OCI-LY3 (cell line): ENCODE measurements around the gene AKR1C3.
"Not testable (repeated sequence)": the region's sequence is repeated elsewhere in the genome, so short reads cannot be mapped to it uniquely, and the experiment has no call there.

ENCODE experiments used
- H2AFZ ChIP-seq: fragments of 200-600, 300-600 bp; shearing (Covaris generic); 2 replicates; pipeline ENCODE4 v1.6.0; 2014; ENCODE audit warnings: antibody characterized with exemption, low read depth, low read length
- H3K27ac ChIP-seq: fragments of 200-600, 300-600 bp; sonication (generic); 2 replicates; pipeline ENCODE4 v1.5.1; 2014; ENCODE audit warnings: mild to moderate bottlenecking, low read length, moderate library complexity, mixed read lengths
- H3K27me3 ChIP-seq: fragments of 200-600, 300-600 bp; sonication (generic); 2 replicates; pipeline ENCODE4 v1.6.1; 2014; ENCODE audit warnings: low read depth, low read length, mixed read lengths
- H3K36me3 ChIP-seq: fragments of 200-600, 300-600 bp; sonication (generic); replicated peaks from 2 replicates; pipeline ENCODE3; 2014; ENCODE audit warnings: low read depth, low read length, mixed read lengths
- H3K4me1 ChIP-seq: fragments of 300-600, 200-600 bp; sonication (generic); 2 replicates; pipeline ENCODE4 v1.6.1; 2014; ENCODE audit warnings: low read length, mixed read lengths
- H3K4me2 ChIP-seq: fragments of 200-600, 300-600 bp; sonication (generic); 2 replicates; pipeline ENCODE4 v1.6.1; 2014; ENCODE audit warnings: low read length, mixed read lengths
- H3K4me3 ChIP-seq: fragments of 300-600, 200-600 bp; sonication (generic); 2 replicates; pipeline ENCODE4 v1.5.1; 2014; ENCODE audit warnings: antibody characterized with exemption, mild to moderate bottlenecking, low read length, moderate library complexity
- H3K79me2 ChIP-seq: fragments of 300-600, 200-600 bp; shearing (Covaris generic); 2 replicates; pipeline ENCODE4 v1.6.1; 2014; ENCODE audit warnings: mild to moderate bottlenecking, low read length, mixed read lengths
- H3K9ac ChIP-seq: fragments of 300-600, 200-600 bp; shearing (Covaris generic); 2 replicates; pipeline ENCODE4 v1.6.0; 2014; ENCODE audit warnings: mild to moderate bottlenecking, low read length, moderate library complexity
- H3K9me3 ChIP-seq: fragments of 200-600, 300-600 bp; shearing (Covaris generic); 2 replicates; pipeline ENCODE4 v1.6.1; 2014; ENCODE audit warnings: low read length, mixed read lengths; ENCODE audit not compliant: insufficient read depth
- H4K20me1 ChIP-seq: fragments of 200-600, 300-600 bp; sonication (generic); 2 replicates; pipeline ENCODE4 v1.6.1; 2016; ENCODE audit warnings: low read length, mixed read lengths; ENCODE audit not compliant: insufficient read depth
- CTCF ChIP-seq: fragments of 200-600, 300-600 bp; sonication (generic); IDR thresholded peaks from 2 replicates; pipeline ENCODE4 v1.5.1; 2014; ENCODE audit warnings: antibody characterized with exemption, low read length, low read depth
- EZH2phosphoT487 ChIP-seq: fragments of 200-600 bp; shearing (Covaris generic); IDR thresholded peaks from 2 replicates; pipeline ENCODE4 v1.6.1; 2018; ENCODE audit warnings: antibody characterized with exemption, mixed run types, low read depth

Gene AKR1C3

GRCh38 chr10:5047912-5048628 is 46.1 kb upstream of the AKR1C3 start:
- no peaks in the 10 kb centered on the region for H3K79me2 ChIP-seq
- no peak overlapping the region for H2AFZ ChIP-seq
- H3K4me1 ChIP-seq = peaks cover 11% of the 10 kb centered on the region; the same call in 1 of the 2 replicates
- H3K27ac ChIP-seq = no peak overlapping the region
- TF ChIP-seq EZH2phosphoT487 = no peak
- TF ChIP-seq CTCF = no peak
- no peaks in the 10 kb centered on the region for H3K9me3 ChIP-seq
- no peaks in the 10 kb centered on the region for H4K20me1 ChIP-seq
- H3K9ac ChIP-seq = no peak overlapping the region
- H3K4me2 ChIP-seq = no peak overlapping the region
- no peak overlapping the region for H3K4me3 ChIP-seq
- H3K36me3 ChIP-seq = no peaks in the 10 kb centered on the region
- H3K27me3 ChIP-seq = no peaks in the 10 kb centered on the region

GRCh38 chr10:5052951-5053500 is 41.2 kb upstream of the AKR1C3 start:
- H3K4me2 ChIP-seq, H3K9me3 ChIP-seq, H3K36me3 ChIP-seq, H3K79me2 ChIP-seq, H3K27me3 ChIP-seq, H3K27ac ChIP-seq, H2AFZ ChIP-seq, H3K4me1 ChIP-seq, H3K4me3 ChIP-seq, H4K20me1 ChIP-seq, H3K9ac ChIP-seq: not testable (repeated sequence)

GRCh38 chr10:5054831-5055230 is 39.4 kb upstream of the AKR1C3 start:
- not testable (repeated sequence) for H2AFZ ChIP-seq, H3K4me3 ChIP-seq, H3K36me3 ChIP-seq, H4K20me1 ChIP-seq, H3K27ac ChIP-seq, H3K9ac ChIP-seq, H3K4me1 ChIP-seq, H3K27me3 ChIP-seq, H3K79me2 ChIP-seq, H3K4me2 ChIP-seq, H3K9me3 ChIP-seq

GRCh38 chr10:5059267-5059666 is 34.9 kb upstream of the AKR1C3 start:
- H3K4me2 ChIP-seq, H3K27ac ChIP-seq, H3K4me3 ChIP-seq, H3K27me3 ChIP-seq, H3K9me3 ChIP-seq, H3K79me2 ChIP-seq, H2AFZ ChIP-seq, H3K9ac ChIP-seq, H3K4me1 ChIP-seq, H3K36me3 ChIP-seq, H4K20me1 ChIP-seq: not testable (repeated sequence)

- H3K36me3 ChIP-seq, H4K20me1 ChIP-seq, H2AFZ ChIP-seq, H3K4me2 ChIP-seq, H3K4me3 ChIP-seq, H3K79me2 ChIP-seq, H3K27me3 ChIP-seq, H3K27ac ChIP-seq, H3K9me3 ChIP-seq, H3K9ac ChIP-seq: not testable (repeated sequence)
- H3K4me1 ChIP-seq = peaks cover 11% of the 10 kb centered on the region
These were observed 33.4 kb upstream of the AKR1C3 start for GRCh38 chr10:5060791-5061190.

GRCh38 chr10:5064656-5065055 is 29.6 kb upstream of the AKR1C3 start:
- Histone ChIP-seq H4K20me1 (no peaks in the 10 kb centered on the region), H2AFZ (no peak overlapping the region), H3K4me1 (peaks cover 11% of the 10 kb centered on the region), H3K36me3 (no peaks in the 10 kb centered on the region), H3K4me3 (no peak overlapping the region), H3K27me3 (no peaks in the 10 kb centered on the region), H3K27ac (no peak overlapping the region), H3K4me2 (no peak overlapping the region), H3K9me3 (no peaks in the 10 kb centered on the region), H3K79me2 (no peaks in the 10 kb centered on the region), H3K9ac (no peak overlapping the region)
- no peak for TF ChIP-seq EZH2phosphoT487
- TF ChIP-seq CTCF = no peak
